Pancreas (tissue), 10 donors: ENCODE data around the gene PIGQ. TPM values are rescaled to one million over a fixed set of nuclear protein-coding genes. Genes with fewer than 3 reads are reported as not detected.

ENCODE experiments used
- ATAC-seq, 4 donors: fragments of 200-7000 bp; cut with Tn5 transposase; one replicate each; pipeline versions ENCODE4 v1.8.0 to v1.9.1; 2020; ENCODE audit warnings: mild to moderate bottlenecking in 4 of 4, moderate library complexity in 4 of 4
- DNase-seq, 6 donors: peaks; one replicate each; pipeline ENCODE4 v3.0.0-alpha.2; 2020
- FAIRE-seq: peaks from 2 replicates; lab custom pipeline; 2012; peaks lifted over from hg19 to GRCh38; lab: Jason Lieb, UNC
- H3K27ac ChIP-seq, 4 donors: fragments of 200-600 bp; sonication (generic); 1 replicate in 3 of 4; 2 replicates in 1 of 4; pipeline versions ENCODE4 v1.5.0 to v1.8.0; 2020
- H3K27me3 ChIP-seq, 4 donors: fragments of 200-600 bp; one replicate each; pipeline ENCODE4 v1.8.0; 2021
- H3K36me3 ChIP-seq, 3 donors: fragments of 200-600 bp; sonication (generic) in 1 of 3; one replicate each; pipeline versions ENCODE4 v1.5.0 to v1.8.0; 2020 to 2021
- H3K4me1 ChIP-seq, 3 donors: fragments of 200-600 bp; one replicate each; pipeline ENCODE4 v1.8.0; 2021
- H3K4me3 ChIP-seq, 4 donors: fragments of 200-600 bp; sonication (generic) in 2 of 4; one replicate each; pipeline versions ENCODE4 v1.5.0 to v1.8.0; 2020 to 2021
- H3K9me3 ChIP-seq, 4 donors: fragments of 200-600 bp; one replicate each; pipeline ENCODE4 v1.8.0; 2021
- WGBS, 2 donors: extraction: QIAGEN DNeasy Blood & Tissue Kit; methylation state at CpG; one replicate each; pipeline ENCODE4 v1.1.7; 2013; 5-methylcytosine and 5-hydroxymethylcytosine counted together
- intact Hi-C, 3 donors: fragments of 100-400 bp; cut with DNase I; formaldehyde crosslinking; loops; one replicate each; pipeline versions ENCODE4 v1.11.1 to v1.14.2; 2022
- polyA plus RNA-seq, 2 donors: library from polyadenylated mRNA; stranded (reverse); fragments of 200-250 nt; gene quantifications; one replicate each; pipeline ENCODE4 v1.2.3, GENCODE V29; 2013
- total RNA-seq, 6 donors: library from RNA; stranded (reverse); fragmentation: NEBNext Ultra II Directional in 4 of 6; extraction: Animal tissue kit (Norgen Biotek cat#: 25700) in 4 of 6; gene quantifications; one replicate each; pipeline versions ENCODE4 v1.2.1 to v1.2.4, GENCODE V29; 2021 to 2023
- TF ChIP-seq, protein P1 (sequence below), 4 donors: fragments of 200-600 bp; sonication (generic) in 3 of 4; IDR thresholded peaks; one replicate each; pipeline versions ENCODE4 v1.5.0 to v1.8.0; 2021; ENCODE audit warnings: antibody characterized with exemption in 4 of 4
- donor health status: healthy with polysubstance abuse.
- donor health status: DM: no; HTN: no; CAD: no; lungs with moderate emphysema.
- donor health status: DM: no; HTN: no; CAD: no.
- donor health status: control.
- donor health status: control.
- donor health status: Bipolar disorder and iron deficiency.
- donor health status: DM: yes; HTN: yes; CAD: no.
- donor health status: DM: no; HTN: no; CAD: no.
- donor health status: DM: no; HTN: no; CAD: no.
- donor health status: DM: yes; HTN: yes; CAD: no.

PIGQ gene
- total and polyA plus RNA-seq, 8 donors = 29.7 to 165 (median 43.6) TPM

GRCh38 chr16:539901-540530, 29.8 kb upstream of the PIGQ start:
- intact Hi-C loops = no loop called here
- ATAC-seq (no peak), FAIRE-seq (no peak), DNase-seq (no peak)
- Histone ChIP-seq H3K27me3 (no peaks in the 10 kb centered on the region), H3K4me3 (no peak overlapping the region), H3K36me3 (no peaks in the 10 kb centered on the region), H3K9me3 (no peaks in the 10 kb centered on the region), H3K27ac (peak overlapping the region; percentile 33 to 62 (median 50)), H3K4me1 (peaks cover 13 to 19% (median 17%) of the 10 kb centered on the region in 3 donors)
- 78 to 80% methylated on average over 34 of the region's 34 CpGs for WGBS, 2 donors
- TF ChIP-seq, protein P1, sequence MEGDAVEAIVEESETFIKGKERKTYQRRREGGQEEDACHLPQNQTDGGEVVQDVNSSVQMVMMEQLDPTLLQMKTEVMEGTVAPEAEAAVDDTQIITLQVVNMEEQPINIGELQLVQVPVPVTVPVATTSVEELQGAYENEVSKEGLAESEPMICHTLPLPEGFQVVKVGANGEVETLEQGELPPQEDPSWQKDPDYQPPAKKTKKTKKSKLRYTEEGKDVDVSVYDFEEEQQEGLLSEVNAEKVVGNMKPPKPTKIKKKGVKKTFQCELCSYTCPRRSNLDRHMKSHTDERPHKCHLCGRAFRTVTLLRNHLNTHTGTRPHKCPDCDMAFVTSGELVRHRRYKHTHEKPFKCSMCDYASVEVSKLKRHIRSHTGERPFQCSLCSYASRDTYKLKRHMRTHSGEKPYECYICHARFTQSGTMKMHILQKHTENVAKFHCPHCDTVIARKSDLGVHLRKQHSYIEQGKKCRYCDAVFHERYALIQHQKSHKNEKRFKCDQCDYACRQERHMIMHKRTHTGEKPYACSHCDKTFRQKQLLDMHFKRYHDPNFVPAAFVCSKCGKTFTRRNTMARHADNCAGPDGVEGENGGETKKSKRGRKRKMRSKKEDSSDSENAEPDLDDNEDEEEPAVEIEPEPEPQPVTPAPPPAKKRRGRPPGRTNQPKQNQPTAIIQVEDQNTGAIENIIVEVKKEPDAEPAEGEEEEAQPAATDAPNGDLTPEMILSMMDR (IDR thresholded peaks at IDR 0.05) = no peak

GRCh38 chr16:540645-541340, 29.0 kb upstream of the PIGQ start:
- peak; percentile 53 to 83 (median 70) for ATAC-seq
- Histone ChIP-seq H3K36me3 (no peaks in the 10 kb centered on the region), H3K9me3 (no peaks in the 10 kb centered on the region), H3K4me1 (peaks cover 11 to 17% (median 15%) of the 10 kb centered on the region in 3 donors), H3K27ac (peak overlapping the region; percentile 33 to 62 (median 50)), H3K4me3 (no peak overlapping the region), H3K27me3 (no peaks in the 10 kb centered on the region)
- FAIRE-seq = no peak
- 37 to 38% methylated on average over 28 to 29 of the region's 29 CpGs for WGBS, 2 donors
- DNase-seq = peak; percentile 76 to 93 (median 80)
- TF ChIP-seq, protein P1 (IDR thresholded peaks at IDR 0.05) = no peak
- intact Hi-C loops = no loop called here

DNA sequence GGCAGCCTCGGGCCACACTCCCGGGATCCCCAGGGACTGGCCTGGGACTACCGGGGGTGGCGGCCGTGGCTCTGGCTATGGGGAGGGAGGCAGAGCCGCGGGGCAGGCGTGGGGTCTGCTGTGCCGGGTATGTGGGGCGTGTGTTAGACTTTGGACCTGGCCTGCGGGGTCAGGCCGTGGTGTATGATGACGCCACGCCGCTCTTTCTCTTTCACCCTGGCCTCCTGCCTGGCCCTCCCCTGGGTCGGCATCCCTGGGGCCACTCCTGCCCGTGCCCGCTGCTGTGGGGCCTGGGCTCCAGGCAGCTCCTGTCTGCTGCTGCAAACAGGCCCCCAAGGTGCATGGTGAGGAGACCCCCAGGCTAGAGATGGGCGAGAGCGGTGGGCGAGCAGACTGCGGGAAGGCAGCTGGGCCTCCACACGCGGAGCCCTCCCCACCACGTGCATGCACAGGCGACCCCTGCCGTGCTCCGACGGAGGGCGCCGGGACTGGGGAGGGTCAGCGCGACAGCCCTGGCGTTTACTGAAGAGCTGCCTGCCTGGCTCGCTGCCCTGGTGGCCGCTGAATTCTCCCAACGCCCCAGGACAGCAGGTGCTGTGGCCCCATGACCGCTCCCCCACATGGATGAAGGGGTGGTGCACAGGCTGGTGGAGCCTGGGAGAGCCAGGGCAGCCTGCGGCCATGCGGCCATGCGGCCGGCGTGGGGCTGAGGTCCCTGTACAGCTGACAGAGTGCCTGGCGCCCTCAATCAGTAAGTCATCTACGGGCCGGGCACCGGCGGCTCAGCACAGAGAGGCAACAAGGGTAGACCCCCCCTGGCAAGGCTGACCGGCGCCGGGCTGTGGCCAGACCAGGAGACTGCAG, 26.2 kb upstream of the PIGQ start:
- H3K4me1 ChIP-seq = peaks cover 11 to 17% (median 15%) of the 10 kb centered on the region in 3 donors
- FAIRE-seq (no peak), DNase-seq (no peak), ATAC-seq (no peak)
- no peak overlapping the region for H3K4me3 ChIP-seq
- H3K27ac ChIP-seq = no peak overlapping the region
- peaks cover 0 to 8% (median 0%) of the 10 kb centered on the region in 3 donors for H3K36me3 ChIP-seq
- TF ChIP-seq, protein P1 (IDR thresholded peaks at IDR 0.05) = no peak
- 88 to 89% methylated on average over 51 of the region's 51 CpGs for WGBS, 2 donors
- H3K27me3 ChIP-seq = no peaks in the 10 kb centered on the region
- intact Hi-C loops = no loop called here
- H3K9me3 ChIP-seq = no peaks in the 10 kb centered on the region

DNA sequence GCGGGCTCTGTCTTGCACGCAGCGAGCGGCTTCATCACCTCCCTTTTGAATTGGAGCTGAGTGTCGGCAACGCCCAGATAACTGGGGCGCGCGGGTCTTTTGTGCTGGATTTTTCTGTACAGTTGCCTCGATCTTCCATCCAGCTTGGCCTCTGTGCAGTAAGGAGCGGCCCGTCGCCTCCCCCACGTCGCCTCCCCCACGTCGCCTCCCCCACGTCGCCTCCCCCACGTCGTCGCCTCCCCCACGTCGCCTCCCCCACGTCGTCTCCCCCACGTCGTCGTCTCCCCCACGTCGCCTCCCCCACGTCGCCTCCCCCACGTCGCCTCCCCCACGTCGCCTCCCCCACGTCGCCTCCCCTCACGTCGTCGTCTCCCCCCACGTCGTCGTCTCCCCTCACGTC, 25.3 kb upstream of the PIGQ start:
- no peak for FAIRE-seq
- H3K36me3 ChIP-seq = peaks cover 0 to 14% (median 0%) of the 10 kb centered on the region in 3 donors
- 92 to 94% methylated on average over 43 to 46 of the region's 46 CpGs for WGBS, 2 donors
- no peaks in the 10 kb centered on the region for H3K27me3 ChIP-seq
- H3K4me1 ChIP-seq = peaks cover 11 to 15% (median 13%) of the 10 kb centered on the region in 3 donors
- intact Hi-C loops = no loop called here
- no peak for DNase-seq
- H3K4me3 ChIP-seq = no peak overlapping the region
- TF ChIP-seq, protein P1 (IDR thresholded peaks at IDR 0.05) = no peak
- H3K27ac ChIP-seq = no peak overlapping the region
- no peaks in the 10 kb centered on the region for H3K9me3 ChIP-seq
- no peak for ATAC-seq
